ENCODE data around the gene CFAP97D1.

The CFAP97D1 gene

GRCh38 chr17:43778337-43779144, 1.7 kb upstream of the CFAP97D1 start, which contains the start of gene DUSP3 (continued):
- peak; percentile 21; the same call in 1 of the 2 replicates for TF ChIP-seq REST (tag by site-specific recombination; IDR thresholded peaks at IDR 0.05)
- TF ChIP-seq IKZF3 (tag by site-specific recombination; IDR thresholded peaks at IDR 0.05): peak; percentile 86
- TF ChIP-seq SP2 (tag by site-specific recombination; IDR thresholded peaks at IDR 0.05): peak; percentile 53
- TF ChIP-seq ZSCAN30 (tag by site-specific recombination; IDR thresholded peaks at IDR 0.05): 0 out of 2 replicates have a peak, but pooled peaks have one; percentile 7
- peak; percentile 87; the same call in 1 of the 2 replicates for TF ChIP-seq GLI4 (tag by site-specific recombination; IDR thresholded peaks at IDR 0.05)
- TF ChIP-seq ZNF23 (tag by site-specific recombination; IDR thresholded peaks at IDR 0.05; ENCODE audit: borderline replicate concordance): no peak
- no peak for TF ChIP-seq BCL11B (tag by site-specific recombination; IDR thresholded peaks at IDR 0.05; ENCODE audit: low read depth)
- peak; percentile 85 for TF ChIP-seq GLIS2 (tag by site-specific recombination; IDR thresholded peaks at IDR 0.05)
- TF ChIP-seq SP7 (tag by site-specific recombination; IDR thresholded peaks at IDR 0.05): peak; percentile 44
- peak; percentile 85 for TF ChIP-seq SP3 (tag by site-specific recombination; IDR thresholded peaks at IDR 0.05)
- TF ChIP-seq ZNF335 (tag by site-specific recombination; conservative IDR thresholded peaks at IDR 0.05): peak; percentile 18
- no peak for TF ChIP-seq ZNF768 (tag by site-specific recombination; IDR thresholded peaks at IDR 0.05)
- peak; percentile 57; the same call in 1 of the 2 replicates for TF ChIP-seq KLF16 (tag by site-specific recombination; IDR thresholded peaks at IDR 0.05)
- 0 out of 2 replicates have a peak, but pooled peaks have one; percentile 10 for TF ChIP-seq ZNF600 (tag by site-specific recombination; IDR thresholded peaks at IDR 0.05)
- TF ChIP-seq ZNF629 (tag by site-specific recombination; IDR thresholded peaks at IDR 0.05): peak; percentile 98
- peak; percentile 53 for TF ChIP-seq ZNF24 (tag by site-specific recombination; IDR thresholded peaks at IDR 0.05)
- TF ChIP-seq, protein P1, sequence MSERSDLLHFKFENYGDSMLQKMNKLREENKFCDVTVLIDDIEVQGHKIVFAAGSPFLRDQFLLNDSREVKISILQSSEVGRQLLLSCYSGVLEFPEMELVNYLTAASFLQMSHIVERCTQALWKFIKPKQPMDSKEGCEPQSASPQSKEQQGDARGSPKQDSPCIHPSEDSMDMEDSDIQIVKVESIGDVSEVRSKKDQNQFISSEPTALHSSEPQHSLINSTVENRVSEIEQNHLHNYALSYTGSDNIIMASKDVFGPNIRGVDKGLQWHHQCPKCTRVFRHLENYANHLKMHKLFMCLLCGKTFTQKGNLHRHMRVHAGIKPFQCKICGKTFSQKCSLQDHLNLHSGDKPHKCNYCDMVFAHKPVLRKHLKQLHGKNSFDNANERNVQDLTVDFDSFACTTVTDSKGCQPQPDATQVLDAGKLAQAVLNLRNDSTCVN (tag by site-specific recombination; optimal IDR thresholded peaks at IDR 0.05): peak; percentile 87
- TF ChIP-seq ZNF341 (tag by site-specific recombination; IDR thresholded peaks at IDR 0.05; ENCODE audit: low read depth): 0 out of 2 replicates have a peak, but pooled peaks have one; percentile 11
- TF ChIP-seq ZNF596 (tag by site-specific recombination; IDR thresholded peaks at IDR 0.05): no peak
- TF ChIP-seq, protein P2, sequence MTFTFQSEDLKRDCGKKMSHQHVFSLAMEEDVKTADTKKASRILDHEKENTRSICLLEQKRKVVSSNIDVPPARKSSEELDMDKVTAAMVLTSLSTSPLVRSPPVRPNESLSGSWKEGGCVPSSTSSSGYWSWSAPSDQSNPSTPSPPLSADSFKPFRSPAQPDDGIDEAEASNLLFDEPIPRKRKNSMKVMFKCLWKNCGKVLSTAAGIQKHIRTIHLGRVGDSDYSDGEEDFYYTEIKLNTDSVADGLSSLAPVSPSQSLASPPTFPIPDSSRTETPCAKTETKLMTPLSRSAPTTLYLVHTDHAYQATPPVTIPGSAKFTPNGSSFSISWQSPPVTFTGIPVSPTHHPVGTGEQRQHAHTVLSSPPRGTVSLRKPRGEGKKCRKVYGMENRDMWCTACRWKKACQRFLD (tag by site-specific recombination; IDR thresholded peaks at IDR 0.05): peak; percentile 93
- no peak; the same call in 1 of the 2 replicates for TF ChIP-seq ZNF10 (tag by site-specific recombination; IDR thresholded peaks at IDR 0.05)
- TF ChIP-seq, protein P3, sequence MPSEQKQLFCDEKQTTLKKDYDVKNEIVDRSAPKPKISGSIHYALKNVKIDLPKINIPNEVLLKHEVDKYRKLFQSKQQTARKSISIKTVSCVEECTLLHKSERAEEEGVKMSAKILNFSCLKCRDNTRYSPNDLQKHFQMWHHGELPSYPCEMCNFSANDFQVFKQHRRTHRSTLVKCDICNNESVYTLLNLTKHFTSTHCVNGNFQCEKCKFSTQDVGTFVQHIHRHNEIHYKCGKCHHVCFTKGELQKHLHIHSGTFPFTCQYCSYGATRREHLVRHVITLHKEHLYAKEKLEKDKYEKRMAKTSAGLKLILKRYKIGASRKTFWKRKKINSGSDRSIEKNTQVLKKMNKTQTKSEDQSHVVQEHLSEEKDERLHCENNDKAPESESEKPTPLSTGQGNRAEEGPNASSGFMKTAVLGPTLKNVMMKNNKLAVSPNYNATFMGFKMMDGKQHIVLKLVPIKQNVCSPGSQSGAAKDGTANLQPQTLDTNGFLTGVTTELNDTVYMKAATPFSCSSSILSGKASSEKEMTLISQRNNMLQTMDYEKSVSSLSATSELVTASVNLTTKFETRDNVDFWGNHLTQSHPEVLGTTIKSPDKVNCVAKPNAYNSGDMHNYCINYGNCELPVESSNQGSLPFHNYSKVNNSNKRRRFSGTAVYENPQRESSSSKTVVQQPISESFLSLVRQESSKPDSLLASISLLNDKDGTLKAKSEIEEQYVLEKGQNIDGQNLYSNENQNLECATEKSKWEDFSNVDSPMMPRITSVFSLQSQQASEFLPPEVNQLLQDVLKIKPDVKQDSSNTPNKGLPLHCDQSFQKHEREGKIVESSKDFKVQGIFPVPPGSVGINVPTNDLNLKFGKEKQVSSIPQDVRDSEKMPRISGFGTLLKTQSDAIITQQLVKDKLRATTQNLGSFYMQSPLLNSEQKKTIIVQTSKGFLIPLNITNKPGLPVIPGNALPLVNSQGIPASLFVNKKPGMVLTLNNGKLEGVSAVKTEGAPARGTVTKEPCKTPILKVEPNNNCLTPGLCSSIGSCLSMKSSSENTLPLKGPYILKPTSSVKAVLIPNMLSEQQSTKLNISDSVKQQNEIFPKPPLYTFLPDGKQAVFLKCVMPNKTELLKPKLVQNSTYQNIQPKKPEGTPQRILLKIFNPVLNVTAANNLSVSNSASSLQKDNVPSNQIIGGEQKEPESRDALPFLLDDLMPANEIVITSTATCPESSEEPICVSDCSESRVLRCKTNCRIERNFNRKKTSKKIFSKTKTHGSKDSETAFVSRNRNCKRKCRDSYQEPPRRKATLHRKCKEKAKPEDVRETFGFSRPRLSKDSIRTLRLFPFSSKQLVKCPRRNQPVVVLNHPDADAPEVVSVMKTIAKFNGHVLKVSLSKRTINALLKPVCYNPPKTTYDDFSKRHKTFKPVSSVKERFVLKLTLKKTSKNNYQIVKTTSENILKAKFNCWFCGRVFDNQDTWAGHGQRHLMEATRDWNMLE (tag by site-specific recombination; conservative IDR thresholded peaks at IDR 0.05; ENCODE audit: low read depth): no peak
- peak; percentile 86; the same call in 1 of the 2 replicates for TF ChIP-seq ZEB2 (tag by site-specific recombination; IDR thresholded peaks at IDR 0.05)
- TF ChIP-seq ZFP3 (tag by site-specific recombination; IDR thresholded peaks at IDR 0.05; ENCODE audit: low read depth): no peak
- TF ChIP-seq, protein P4, sequence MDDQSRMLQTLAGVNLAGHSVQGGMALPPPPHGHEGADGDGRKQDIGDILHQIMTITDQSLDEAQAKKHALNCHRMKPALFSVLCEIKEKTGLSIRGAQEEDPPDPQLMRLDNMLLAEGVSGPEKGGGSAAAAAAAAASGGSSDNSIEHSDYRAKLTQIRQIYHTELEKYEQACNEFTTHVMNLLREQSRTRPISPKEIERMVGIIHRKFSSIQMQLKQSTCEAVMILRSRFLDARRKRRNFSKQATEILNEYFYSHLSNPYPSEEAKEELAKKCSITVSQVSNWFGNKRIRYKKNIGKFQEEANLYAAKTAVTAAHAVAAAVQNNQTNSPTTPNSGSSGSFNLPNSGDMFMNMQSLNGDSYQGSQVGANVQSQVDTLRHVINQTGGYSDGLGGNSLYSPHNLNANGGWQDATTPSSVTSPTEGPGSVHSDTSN (CRISPR knock-in tag; IDR thresholded peaks at IDR 0.05): peak; percentile 68; the same call in 1 of the 2 replicates
- TF ChIP-seq ZBTB17 (tag by site-specific recombination; IDR thresholded peaks at IDR 0.05): peak; percentile 28; the same call in 1 of the 2 replicates
- TF ChIP-seq ZNF529 (tag by site-specific recombination; IDR thresholded peaks at IDR 0.05; ENCODE audit: insufficient replicate concordance): no peak

Data from HEK293 (cell line).